ENCODE results near the gene DAPK1.

Gene DAPK1

GRCh38 chr9:87551772-87552217 lies 54.1 kb downstream of the DAPK1 start:
- Histone ChIP-seq H2AFZ (ENCODE audit: low read length) (no peak overlapping the region), H3K79me2 (ENCODE audit: insufficient read depth, low read length) (no peaks in the 10 kb centered on the region), H3K9me3 (ENCODE audit: low read length) (no peaks in the 10 kb centered on the region), H3K4me3 (ENCODE audit: low read depth, low read length, poor library complexity, severe bottlenecking) (no peak overlapping the region), H3K9ac (ENCODE audit: low read length) (no peak overlapping the region), H3K27me3 (ENCODE audit: insufficient read depth, low read length) (no peaks in the 10 kb centered on the region), H4K20me1 (ENCODE audit: insufficient read depth, low read length) (no peaks in the 10 kb centered on the region), H3F3A (ENCODE audit: insufficient read depth, low read length) (no peaks in the 10 kb centered on the region), H3K27ac (ENCODE audit: low read depth, low read length, poor library complexity, severe bottlenecking) (no peak overlapping the region), H3K36me3 (ENCODE audit: insufficient read depth, low read length) (no peaks in the 10 kb centered on the region), H3K4me1 (ENCODE audit: insufficient read depth, low read length, severe bottlenecking) (peaks cover 30% of the 10 kb centered on the region), H3K4me2 (ENCODE audit: low read length) (no peak overlapping the region), H3K9me2 (ENCODE audit: low read depth, low read length) (no peaks in the 10 kb centered on the region)
- TF ChIP-seq EZH2 (IDR thresholded peaks at IDR 0.05; ENCODE audit: borderline replicate concordance, low read length) (no peak), CTCF (IDR thresholded peaks at IDR 0.05; ENCODE audit: low read length) (no peak)

- Histone ChIP-seq H3K79me2 (ENCODE audit: insufficient read depth, low read length) (no peaks in the 10 kb centered on the region), H3K4me2 (ENCODE audit: low read length) (no peak overlapping the region), H4K20me1 (ENCODE audit: insufficient read depth, low read length) (no peaks in the 10 kb centered on the region), H3K27ac (ENCODE audit: low read depth, low read length, poor library complexity, severe bottlenecking) (no peak overlapping the region), H3K4me3 (ENCODE audit: low read depth, low read length, poor library complexity, severe bottlenecking) (no peak overlapping the region), H3K9me2 (ENCODE audit: low read depth, low read length) (no peaks in the 10 kb centered on the region), H3K4me1 (ENCODE audit: insufficient read depth, low read length, severe bottlenecking) (peaks cover 29% of the 10 kb centered on the region), H3K9me3 (ENCODE audit: low read length) (no peaks in the 10 kb centered on the region), H3K27me3 (ENCODE audit: insufficient read depth, low read length) (no peaks in the 10 kb centered on the region), H3K9ac (ENCODE audit: low read length) (no peak overlapping the region), H3K36me3 (ENCODE audit: insufficient read depth, low read length) (no peaks in the 10 kb centered on the region), H3F3A (ENCODE audit: insufficient read depth, low read length) (no peaks in the 10 kb centered on the region), H2AFZ (ENCODE audit: low read length) (no peak overlapping the region)
- TF ChIP-seq CTCF (IDR thresholded peaks at IDR 0.05; ENCODE audit: low read length): no peak
- TF ChIP-seq EZH2 (IDR thresholded peaks at IDR 0.05; ENCODE audit: borderline replicate concordance, low read length): no peak
Observed at GRCh38 chr9:87554171-87554910, 56.7 kb downstream of the DAPK1 start.

GRCh38 chr9:87554976-87555375 lies 57.3 kb downstream of the DAPK1 start:
- H3K27ac ChIP-seq (ENCODE audit: low read depth, low read length, poor library complexity, severe bottlenecking): no peak overlapping the region
- no peak for TF ChIP-seq CTCF (IDR thresholded peaks at IDR 0.05; ENCODE audit: low read length)
- no peak for TF ChIP-seq EZH2 (IDR thresholded peaks at IDR 0.05; ENCODE audit: borderline replicate concordance, low read length)
- H3F3A ChIP-seq (ENCODE audit: insufficient read depth, low read length): no peaks in the 10 kb centered on the region
- no peaks in the 10 kb centered on the region for H3K9me3 ChIP-seq (ENCODE audit: low read length)
- no peaks in the 10 kb centered on the region for H3K36me3 ChIP-seq (ENCODE audit: insufficient read depth, low read length)
- no peaks in the 10 kb centered on the region for H3K79me2 ChIP-seq (ENCODE audit: insufficient read depth, low read length)
- no peaks in the 10 kb centered on the region for H4K20me1 ChIP-seq (ENCODE audit: insufficient read depth, low read length)
- H3K9ac ChIP-seq (ENCODE audit: low read length): no peak overlapping the region
- H3K4me3 ChIP-seq (ENCODE audit: low read depth, low read length, poor library complexity, severe bottlenecking): no peak overlapping the region
- no peak overlapping the region for H3K4me2 ChIP-seq (ENCODE audit: low read length)
- no peak overlapping the region for H2AFZ ChIP-seq (ENCODE audit: low read length)
- peaks cover 23% of the 10 kb centered on the region for H3K4me1 ChIP-seq (ENCODE audit: insufficient read depth, low read length, severe bottlenecking)
- no peaks in the 10 kb centered on the region for H3K9me2 ChIP-seq (ENCODE audit: low read depth, low read length)
- no peaks in the 10 kb centered on the region for H3K27me3 ChIP-seq (ENCODE audit: insufficient read depth, low read length)

Data from OCI-LY1 (cell line).